ENCODE data around the gene GALNT6.

GALNT6 gene

DNA sequence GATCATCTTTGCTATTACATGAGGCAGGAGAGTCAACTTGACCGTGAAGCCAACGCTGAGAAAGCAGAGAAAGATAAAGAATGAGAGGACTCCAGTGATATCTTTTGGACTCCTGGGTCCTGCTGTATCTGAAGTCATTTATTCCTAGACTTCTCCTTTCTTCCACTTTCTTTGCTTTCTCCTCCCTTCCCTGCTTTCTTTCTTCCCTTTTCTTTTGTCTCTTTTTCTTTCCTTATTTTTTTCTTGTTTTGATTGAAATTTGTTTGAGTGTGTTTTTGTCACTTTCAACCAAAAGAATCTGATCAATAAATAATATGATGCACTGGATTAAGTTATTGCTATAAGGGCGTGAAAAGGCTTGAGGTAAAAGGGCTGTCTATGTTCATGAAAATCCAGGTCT, 13.4 kb upstream of the GALNT6 start:
- no peak for DNase-seq (ENCODE audit: low read depth)

DNA sequence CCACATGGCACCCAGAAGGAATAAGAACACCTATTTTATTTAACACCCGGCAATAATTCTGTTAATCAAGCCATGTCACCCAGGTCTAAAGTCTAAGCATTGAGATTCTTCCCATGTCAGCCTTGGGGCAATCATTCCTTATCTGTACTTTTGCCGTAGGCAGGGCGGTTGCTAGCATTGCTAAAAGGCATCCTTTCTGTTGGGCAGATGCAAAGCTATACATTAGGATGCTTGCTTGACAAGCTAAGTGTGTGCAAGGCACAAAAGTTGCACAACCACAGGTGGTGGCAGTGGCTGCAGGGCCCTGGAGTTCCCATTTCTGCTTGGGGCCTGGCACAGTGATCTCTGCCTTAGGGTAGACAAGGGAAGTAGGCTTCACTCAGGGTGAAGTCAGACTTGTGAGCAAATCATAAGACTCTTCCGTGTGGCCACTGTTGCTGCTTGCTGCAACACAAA, 12.5 kb upstream of the GALNT6 start:
- no peak for DNase-seq (ENCODE audit: low read depth)

DNA sequence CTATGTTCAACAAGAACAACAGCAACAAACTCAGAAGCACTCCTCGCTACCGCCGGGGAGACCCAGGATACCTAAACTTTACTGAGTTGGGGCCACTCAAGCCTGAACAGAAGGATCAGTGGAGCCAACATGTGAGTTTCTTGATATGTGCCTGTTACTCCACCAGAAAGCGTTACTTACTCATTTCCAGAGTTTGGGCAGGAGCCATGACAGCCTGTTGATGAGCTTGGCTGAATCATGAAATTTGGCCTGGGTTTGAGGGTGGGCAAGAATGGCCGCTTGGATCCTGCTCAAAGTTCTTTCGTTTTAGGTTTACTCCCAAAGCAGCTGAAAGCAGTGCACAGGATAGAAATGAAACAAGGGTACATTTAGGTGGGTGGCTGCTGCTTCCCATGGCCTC, 12.0 kb upstream of the GALNT6 start:
- no peak for DNase-seq (ENCODE audit: low read depth)

DNA sequence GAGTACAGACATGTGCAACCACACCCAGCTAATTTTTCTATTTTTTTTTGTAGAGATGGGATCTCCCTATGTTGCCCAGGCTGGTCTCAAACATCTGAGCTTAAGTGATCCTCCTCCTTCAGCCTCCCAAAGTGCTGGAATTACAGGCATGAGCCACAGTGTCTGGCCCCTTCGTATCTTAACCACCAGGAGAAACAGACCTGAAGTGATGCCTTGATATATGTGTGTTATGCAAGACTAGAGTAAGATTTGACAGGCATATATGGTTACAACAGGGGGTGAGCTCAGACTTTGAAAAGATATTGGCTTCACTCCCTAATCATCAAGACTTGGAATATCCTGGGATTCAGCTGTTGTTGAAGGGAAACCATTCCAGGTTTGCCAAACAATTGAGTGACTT, 10.7 kb upstream of the GALNT6 start:
- no peak for DNase-seq (ENCODE audit: low read depth)

DNA sequence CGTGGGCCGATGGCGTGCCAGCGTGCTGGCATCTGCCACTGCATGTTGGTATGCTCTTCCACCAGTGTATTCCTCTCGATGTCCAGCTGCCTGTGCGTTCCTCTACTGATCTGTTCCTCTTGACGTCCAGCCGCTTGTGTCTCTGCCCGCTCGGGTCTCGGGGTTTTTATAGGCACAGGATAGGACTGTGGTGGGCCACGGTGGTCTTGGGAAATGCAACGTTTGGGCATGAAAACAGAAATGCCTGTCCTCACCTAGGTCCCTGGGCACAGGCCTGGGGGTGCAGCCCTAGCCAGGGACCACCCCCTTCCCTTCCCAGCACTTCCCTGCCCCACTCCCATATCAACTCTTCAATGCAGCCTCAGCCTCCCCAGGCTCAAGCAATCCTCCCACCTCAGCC, 10.3 kb upstream of the GALNT6 start:
- no peak for DNase-seq (ENCODE audit: low read depth)

DNA sequence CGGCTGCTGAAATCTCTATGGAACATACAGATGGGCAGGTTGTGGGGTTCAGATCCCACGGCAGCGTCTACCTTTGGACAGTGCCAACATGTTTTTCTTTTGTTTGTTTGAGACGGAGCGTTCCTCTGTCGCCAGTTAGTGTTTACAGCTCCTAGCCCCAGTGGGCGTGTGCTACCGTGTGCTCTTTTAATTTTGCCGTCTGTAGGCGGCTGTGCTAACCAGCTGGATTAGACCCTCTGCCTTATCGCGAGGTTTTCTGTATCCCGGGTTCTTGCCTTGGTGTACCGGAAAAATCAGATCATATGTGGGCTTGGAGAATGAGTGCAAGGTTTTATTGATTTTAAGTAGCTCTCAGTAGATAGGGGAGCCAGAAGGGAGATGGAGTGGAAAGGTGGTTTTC, 9.8 kb upstream of the GALNT6 start:
- DNase-seq (ENCODE audit: low read depth) = no peak

DNA sequence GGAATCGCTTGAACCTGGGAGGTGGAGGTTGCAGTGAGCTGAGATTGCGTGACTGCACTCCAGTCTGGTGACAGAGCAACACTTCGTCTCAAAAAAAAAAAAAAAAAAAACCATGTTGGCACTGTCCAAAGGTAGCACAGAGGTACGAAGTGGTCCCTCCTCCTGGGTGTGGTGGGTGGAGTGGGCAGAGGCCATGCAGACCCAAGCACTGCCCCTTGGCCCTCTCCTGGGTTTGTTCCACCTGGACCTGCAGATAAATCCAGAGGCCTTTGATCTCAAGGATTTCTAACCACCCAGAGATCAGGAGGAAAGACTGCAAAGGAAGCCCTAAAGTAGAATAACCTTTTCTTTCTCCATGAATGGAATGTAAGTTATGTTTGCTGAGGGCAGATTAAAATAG, 8.7 kb upstream of the GALNT6 start:
- DNase-seq (ENCODE audit: low read depth) = no peak

DNA sequence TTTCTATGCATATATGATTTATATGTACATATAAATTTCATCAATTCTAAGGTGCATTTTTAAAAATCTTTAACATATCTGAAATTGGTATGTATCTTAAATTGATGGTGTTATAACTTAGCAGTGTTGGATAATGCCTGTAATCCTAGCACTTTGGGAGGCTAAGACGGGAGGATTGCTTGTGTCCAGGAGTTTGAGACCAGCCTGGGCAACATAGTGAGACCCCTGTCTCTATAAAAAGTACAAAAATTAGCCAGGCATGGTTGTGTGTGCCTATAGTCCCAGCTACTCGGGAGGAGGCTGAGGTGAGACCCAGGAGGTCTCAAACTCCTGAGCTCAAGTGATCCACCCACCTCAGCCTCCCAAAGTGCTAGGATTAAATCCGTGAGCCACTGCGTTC, 6.5 kb upstream of the GALNT6 start:
- DNase-seq (ENCODE audit: low read depth) = no peak

DNA sequence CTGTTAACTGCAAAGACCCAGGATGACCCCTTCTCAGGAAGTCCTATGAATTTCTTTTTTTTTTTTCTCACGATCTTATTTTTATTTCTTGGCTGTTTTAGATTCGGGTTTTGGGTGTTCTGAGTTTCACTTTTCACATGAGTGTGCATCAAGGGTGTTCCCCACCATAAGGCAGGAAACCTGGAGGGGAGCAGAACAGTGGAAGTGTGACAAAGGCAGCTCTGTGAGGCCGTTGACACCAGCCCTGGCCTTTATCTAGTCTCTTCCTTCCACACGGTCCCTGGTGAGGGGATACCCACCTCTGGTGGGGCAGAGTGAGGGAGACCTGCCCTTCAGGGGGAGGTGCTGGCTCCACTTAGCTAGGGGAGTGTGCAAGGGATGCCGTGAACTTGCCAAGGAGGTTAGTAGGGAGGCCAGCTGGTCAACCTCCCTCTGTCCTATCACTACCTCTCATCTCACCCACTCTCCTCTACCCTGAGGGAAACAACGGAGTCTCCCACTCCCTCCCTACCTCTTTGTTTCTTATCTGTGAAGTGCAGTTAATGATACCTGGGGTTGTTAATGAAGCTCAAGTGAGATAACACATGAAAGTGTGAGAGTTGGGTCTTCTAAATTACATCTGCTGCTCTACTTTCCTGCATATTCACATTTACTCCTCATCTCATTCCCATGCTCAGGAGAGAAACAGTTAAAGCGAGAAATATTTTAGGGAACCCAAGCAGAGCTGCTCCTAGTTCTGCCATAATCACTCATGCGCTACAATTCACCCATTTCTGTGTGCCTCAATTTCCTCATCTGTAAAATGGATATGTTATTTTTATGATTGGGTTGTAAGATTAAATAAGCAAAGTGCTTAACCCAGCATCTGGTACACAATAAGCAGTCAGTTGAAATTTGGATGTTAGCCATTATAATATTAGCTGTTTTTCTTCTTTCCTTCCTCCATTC, 4.4 kb upstream of the GALNT6 start:
- DNase-seq (ENCODE audit: low read depth) = no peak

DNA sequence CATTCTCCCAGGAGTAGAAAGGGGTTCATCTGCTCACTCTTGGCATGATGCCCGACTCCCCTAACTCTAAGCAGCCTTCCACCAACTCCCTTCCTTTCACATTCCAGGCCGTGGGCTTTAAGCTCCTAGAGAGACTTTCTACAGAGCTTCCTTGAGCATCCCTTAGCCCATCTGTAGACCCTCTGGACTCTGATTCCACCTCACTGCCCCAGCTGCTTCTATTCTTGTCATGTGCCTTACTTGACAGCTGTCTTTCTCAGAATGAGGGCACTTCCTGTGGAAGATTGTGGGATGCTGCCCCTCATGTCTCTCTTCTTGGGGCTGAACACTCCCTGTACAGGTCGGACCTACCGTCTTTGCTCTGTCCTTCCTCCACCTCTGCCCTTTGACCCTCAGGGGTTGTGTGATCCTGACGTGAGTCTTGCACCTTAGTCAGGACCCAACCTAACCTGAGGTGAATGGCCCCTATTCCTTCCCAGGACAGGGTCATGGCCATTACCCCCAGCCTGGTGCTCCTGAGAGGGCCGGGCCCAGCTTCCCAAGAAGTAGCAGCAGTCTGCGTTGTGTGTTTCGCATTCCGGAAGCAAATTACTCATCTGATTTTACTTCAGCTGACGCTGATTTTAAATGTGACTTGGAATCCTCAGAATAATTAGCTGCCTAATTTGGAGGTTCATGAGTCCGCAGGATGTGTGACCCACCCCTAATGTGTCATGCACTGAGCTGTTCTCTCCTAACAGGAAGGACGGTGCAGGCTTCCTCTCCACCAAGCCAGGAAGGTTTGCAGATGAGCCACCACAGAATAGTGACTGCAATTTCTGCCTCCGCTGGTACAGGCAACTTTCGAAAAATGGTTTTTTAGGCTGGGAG, 2.7 kb upstream of the GALNT6 start:
- peak; percentile 39 for DNase-seq (ENCODE audit: low read depth)

DNA sequence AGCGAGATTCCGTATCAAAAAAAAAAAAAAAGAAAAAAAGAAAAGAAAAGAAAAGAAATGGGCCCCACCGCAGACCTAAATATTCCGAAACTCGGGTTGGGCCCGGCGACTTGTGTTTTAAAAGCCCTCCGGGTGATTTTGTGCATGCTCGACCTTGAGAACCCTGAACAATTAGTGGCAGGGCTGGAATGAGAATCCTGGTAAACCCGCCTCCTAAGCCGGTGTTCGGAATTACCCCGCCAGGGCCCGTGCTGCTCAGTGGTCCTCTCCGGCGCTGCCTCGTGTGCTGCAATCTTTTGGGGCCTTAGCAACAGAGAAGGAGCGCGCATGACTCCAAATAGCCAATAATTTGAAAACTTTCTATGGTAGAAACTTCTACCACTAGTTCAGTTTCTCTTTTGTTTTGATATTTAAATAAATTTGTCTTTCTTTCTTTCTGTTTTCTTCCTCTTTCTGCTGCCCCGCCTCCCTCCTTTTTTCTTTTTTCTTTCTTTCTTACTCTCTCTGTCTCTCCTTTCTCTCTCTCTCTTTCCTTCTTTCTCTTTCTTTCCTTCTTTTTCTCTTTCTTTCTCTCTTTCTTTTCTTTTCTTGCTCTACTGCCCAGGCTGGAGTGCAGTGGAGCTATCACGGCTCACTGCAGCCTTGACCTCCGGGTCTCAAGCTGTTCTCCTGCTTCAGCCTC, 1.5 kb upstream of the GALNT6 start:
- DNase-seq (ENCODE audit: low read depth) = no peak

DNA sequence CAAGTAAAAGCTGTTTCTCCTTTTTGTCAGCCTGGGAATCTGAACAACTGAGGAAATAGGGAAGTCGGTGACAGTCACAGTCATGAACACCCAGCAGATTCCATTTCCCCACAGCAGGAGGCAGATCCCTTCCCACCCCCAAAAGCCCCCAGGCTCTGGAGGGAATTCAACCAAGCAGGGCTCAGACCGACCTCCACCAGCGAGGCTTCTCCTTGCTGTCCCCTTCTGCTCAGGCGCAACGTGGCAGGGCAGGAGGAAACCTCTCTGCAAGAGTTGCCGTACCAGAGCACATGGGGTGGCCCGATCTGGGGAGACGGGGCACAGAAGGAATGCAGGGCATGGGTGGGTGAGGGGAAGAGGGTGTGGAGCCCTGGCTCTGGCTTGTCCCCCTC, 319 bp downstream of the GALNT6 start:
- no peak for DNase-seq (ENCODE audit: low read depth)

DNA sequence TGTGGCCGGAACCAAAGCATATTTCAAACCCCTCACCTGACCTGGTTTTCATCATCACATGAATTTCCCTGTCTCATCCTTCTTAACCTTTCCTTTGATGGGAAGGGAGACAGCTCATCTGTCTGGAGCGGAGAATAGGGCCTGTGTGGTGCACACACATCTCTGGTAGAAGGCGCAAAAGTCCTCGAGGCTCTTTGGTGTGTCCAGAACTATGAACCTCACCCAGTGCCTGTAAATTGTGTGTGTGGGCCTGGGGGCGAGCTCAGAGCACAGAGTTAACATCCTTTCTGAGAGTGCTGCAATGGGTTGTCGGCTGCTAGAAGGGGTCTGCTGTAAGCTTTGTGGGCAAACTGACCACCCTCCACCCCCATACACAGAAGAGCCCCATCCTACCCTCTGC, 749 bp downstream of the GALNT6 start:
- DNase-seq (ENCODE audit: low read depth) = no peak

DNA sequence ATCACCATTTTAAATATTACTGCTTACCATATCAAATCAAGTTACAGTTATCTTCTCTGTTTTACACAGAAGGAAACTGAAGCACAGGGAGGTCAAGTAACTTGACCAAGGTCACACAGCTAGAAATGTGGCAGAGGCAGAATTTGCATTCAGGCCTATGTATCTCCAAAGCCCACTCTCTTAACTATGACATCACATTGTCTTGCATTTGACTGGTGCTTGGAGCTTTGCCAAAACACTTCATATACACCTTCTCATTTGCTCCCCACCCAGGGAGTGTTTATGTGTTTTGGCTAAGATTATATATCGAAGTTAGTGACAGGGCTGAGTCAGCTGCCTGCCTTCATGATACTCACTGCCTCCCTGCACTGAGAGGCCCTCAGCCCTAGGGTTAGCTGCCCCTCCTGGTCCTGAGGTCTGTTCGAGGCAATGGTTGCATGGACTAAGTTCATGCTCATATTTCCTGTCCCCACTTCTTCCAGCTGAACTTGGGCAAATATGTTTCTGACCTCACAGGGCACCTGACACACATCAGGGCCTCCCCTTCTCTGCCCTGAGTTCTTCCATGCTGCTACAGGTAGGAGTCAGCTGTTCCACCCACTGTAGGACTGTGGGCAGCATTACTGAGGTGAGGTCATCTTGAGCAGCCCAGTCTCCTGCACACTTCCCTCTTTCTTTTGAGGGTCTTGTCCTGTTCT, 1.8 kb downstream of the GALNT6 start:
- no peak for DNase-seq (ENCODE audit: low read depth)

DNA sequence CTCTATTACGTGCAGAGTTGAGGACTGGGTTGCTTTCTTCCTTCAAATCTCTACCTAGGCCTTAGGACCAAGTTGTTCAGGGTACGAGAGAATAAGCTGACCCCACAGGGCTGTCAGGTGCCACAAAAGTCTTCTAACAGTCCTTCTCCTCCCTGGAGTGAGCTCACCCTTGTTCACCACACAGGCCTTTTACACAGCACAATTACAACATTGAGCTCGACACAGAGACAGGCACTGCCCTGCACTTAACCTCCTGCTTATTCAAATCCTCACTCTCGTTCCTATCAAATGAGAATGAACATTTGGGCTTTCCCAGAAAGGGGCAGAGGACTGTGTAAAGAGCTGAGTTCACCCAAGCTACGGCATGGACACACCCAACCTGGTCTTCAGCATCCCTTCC, 2.4 kb downstream of the GALNT6 start:
- no peak for DNase-seq (ENCODE audit: low read depth)

DNA sequence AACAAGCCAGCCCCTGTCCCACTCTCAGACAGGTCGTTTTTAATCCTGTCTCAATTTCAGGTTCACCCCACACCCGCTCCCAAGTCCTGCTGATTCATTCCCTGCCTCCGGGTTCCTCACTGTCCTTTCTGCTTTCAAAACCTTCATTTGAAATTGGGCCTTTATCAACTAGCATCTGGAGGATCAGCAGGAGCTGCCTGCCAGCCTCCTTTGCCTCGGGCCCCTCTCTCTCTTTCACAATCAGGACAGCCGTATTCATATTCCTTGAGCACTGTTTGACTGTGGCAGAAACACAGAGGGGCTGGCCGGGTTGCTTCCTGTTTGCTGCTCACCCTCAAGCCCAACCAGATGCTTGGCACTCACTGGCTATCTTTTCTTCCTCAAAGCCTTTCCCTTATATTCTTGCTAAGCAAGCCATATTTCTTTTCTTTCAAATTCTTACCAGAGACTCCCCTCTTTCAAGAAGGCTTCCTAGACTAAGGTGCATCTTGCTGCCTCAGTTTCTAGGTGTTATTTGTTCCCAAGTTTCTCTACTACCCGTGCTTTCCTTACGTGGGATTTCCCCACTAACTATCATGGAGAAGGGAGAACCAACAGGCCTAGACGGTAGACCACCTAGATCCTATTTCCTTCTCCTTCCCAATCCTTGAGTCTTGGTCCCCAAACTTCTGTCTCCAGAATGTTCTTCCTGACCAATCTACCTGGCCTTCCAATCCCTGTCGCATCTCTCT, 3.0 kb downstream of the GALNT6 start:
- no peak for DNase-seq (ENCODE audit: low read depth)

DNA sequence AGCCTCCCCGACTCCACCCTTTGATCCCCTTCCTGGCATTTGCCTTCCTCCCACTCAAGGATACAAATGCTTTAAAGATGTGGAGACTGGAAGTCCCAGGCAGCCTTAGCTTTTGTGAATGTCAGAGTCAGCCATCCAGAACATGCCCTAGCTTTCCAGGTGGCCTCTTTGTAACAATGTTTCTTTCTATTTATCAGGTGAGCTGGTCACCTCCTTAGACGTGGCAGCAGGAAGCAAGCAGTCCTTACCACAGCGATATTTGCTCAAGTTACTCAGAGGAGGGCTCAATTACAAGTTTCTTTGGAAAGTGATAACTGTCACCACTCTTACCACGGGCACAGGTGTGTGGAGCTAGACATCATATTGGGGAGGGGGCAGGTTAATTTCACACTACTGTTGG, 4.9 kb downstream of the GALNT6 start:
- no peak for DNase-seq (ENCODE audit: low read depth)

DNA sequence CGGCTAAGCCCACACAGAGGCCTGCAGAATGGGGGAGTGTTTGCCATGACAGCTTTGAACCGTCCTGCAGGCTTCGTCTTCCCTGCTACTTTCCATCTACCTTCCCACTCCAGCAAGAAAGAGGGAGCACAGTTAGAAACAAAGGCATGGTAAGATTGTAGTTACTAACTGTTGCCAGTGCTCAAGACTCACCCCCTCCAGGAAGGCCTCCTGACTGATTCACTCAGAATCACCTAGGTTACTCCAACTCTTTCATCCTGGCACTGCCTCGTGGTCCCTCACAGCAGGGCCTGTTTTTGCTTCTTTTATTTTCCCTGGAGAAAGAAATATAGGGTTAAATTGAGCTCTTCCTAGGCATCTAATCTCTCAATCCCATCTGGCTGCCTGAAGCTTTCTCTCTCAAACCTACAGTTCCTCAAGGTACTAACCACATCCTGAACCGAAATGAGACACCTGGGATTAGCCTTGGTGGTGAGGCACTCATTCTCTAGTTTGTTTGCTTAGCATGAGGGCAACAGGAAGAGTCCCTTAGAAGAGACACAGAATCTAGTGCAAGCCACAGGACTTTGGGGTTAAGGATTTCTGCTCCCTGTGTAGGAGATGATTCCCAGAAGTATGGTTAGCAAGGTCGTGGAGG, 7.8 kb downstream of the GALNT6 start:
- no peak for DNase-seq (ENCODE audit: low read depth)

DNA sequence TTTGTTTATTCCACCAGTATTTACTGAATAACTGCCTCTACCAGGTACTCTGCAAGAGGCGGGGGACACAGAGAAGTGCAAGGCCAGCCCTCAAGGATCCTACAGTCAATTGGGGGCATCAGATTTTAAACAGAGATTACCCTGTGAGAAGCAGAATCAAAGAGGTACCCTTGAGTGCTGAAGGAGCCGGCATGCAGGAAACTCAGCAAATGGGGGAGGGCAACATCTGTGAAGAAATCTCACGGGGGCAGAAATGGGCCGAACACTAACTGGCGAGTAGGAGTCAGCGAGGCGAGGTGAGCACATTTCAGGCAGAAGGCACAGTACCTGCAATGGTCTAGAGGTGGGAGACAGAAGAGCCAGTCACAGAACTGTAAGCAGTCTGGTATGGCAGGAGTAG, 9.0 kb downstream of the GALNT6 start:
- DNase-seq (ENCODE audit: low read depth) = no peak

DNA sequence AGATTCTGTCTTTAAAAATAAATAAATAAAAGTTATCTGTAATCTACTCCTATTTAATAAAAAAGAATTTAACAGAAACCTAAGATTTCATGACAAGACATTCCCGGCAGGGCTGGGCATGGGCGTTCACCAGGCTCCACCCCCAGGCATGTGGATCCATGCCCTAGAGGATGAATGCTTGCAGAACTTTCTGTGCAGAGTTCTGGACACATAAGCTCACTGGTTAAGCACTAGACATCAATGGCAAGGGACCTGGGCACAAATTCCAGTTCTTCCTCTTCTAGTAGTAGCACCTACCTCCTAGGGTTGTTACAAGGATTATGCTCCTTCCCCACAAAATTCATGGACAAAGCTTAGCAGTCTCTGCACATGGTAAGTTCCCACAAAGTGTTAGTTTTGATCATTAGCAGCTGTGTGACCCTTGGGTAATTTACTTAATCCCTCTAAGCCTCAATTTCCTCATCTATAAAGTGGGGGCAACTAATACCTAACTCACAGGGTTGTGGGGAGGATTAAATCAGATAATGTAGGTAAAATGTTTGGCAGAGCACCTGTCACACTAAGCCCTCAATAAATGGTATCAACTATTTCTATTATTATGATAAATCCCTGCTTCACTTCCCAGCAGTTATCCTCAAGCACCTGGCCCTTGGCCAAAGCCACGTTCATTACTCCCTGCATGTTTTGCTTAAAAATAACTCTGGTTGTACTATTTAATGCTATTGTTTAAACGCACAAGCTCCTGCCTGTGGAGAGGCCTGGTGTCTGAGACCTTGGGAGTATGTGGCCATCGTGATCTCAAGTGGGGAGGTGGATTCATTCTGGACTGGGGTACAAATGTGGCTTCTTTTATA, 9.8 kb downstream of the GALNT6 start:
- no peak for DNase-seq (ENCODE audit: low read depth)
